ENCODE measurements around the gene GLRX5.

The GLRX5 gene

DNA sequence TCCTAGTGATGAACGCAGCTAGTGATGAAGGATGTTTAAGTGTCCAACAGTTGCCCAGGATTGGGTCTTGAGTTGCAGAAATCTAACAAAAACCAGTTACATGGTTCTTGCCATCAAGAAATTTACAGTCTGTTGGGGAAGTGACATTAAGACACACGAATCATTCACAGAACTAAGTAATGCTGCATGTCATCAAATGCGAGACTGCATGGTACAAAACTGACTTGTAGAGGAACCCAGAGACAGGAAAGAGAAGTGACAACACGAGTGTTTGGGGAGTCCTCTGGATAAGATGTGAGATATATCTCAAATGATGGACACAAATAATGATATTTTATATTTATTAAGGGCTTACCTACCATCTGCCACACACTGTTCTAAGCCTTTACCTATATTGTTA, 12.3 kb upstream of the GLRX5 start:
- TF ChIP-seq, protein P1, sequence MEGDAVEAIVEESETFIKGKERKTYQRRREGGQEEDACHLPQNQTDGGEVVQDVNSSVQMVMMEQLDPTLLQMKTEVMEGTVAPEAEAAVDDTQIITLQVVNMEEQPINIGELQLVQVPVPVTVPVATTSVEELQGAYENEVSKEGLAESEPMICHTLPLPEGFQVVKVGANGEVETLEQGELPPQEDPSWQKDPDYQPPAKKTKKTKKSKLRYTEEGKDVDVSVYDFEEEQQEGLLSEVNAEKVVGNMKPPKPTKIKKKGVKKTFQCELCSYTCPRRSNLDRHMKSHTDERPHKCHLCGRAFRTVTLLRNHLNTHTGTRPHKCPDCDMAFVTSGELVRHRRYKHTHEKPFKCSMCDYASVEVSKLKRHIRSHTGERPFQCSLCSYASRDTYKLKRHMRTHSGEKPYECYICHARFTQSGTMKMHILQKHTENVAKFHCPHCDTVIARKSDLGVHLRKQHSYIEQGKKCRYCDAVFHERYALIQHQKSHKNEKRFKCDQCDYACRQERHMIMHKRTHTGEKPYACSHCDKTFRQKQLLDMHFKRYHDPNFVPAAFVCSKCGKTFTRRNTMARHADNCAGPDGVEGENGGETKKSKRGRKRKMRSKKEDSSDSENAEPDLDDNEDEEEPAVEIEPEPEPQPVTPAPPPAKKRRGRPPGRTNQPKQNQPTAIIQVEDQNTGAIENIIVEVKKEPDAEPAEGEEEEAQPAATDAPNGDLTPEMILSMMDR (IDR thresholded peaks at IDR 0.05; ENCODE audit: control insufficient read depth, extremely low read depth, insufficient read depth): no peak
- no peak overlapping the region for H3K4me3 ChIP-seq (ENCODE audit: low read depth, low read length)
- DNase-seq (ENCODE audit: low read depth): no peak

DNA sequence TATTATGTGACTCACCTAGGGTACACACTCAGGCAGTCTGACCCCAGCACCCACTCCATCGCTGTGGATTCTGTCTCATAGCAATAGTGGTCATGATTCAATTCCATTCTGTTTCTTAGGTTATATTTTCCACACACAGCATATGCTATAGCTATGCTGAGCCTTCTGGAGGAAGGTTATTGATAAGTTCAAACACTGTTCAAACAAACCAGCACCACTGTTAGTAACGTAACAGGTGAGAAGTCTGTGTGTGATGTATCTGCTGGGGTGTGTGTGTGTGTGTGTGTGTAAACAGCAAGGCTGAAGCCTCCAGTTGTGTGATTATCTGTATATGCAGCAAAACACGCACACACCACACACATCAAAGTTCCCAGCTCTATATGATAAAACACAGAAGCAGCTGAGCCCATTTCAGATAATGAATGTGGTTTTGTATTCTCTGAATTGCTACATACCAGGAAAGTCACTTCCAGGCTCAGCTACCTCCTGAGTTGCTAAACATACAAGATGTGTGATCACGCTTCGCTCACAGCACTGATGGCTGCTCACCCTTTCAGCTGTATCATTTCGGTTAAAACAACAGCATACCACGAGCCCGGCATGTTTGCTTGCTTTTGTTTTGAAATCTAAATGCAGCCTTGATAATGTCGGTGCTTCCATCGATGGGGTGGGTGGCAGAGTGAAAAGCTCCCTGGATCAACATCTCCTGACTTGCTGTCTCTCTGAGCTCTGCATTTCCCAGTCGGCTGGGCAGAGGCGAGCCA, 11.6 kb upstream of the GLRX5 start:
- TF ChIP-seq, protein P1 (IDR thresholded peaks at IDR 0.05; ENCODE audit: control insufficient read depth, extremely low read depth, insufficient read depth): no peak
- H3K4me3 ChIP-seq (ENCODE audit: low read depth, low read length): no peak overlapping the region
- DNase-seq (ENCODE audit: low read depth): no peak

DNA sequence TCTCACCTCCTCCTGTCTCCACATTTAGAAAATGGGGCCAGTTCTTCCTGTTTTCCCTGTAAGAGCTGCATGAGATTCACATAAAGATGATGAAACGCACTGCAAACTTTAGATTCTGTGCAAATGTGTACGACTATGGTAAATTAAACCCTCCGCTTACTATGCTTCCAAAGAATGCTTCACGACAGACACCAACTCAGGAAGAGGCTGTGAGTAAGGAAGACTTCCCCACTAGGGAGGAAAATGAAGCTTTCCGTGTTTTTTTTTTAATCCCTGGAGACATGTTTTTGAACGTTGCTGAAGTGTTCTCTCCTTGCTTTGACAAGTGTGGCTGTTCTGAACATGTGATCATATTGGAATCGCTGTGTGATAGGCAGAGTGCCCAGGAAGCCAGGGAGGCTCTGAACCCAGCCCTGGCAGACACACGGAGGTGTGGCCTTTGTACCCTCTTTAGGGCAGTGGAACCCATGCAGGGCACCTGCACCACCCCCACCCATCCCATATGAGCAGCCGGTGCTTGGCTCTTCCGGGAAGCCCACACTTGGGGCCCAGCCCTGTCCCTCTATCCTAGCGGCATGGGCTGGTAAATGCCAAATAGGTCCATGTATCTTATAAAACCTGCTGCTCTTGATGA, 10.9 kb upstream of the GLRX5 start:
- no peak overlapping the region for H3K4me3 ChIP-seq (ENCODE audit: low read depth, low read length)
- DNase-seq (ENCODE audit: low read depth): no peak
- TF ChIP-seq, protein P1 (IDR thresholded peaks at IDR 0.05; ENCODE audit: control insufficient read depth, extremely low read depth, insufficient read depth): no peak

DNA sequence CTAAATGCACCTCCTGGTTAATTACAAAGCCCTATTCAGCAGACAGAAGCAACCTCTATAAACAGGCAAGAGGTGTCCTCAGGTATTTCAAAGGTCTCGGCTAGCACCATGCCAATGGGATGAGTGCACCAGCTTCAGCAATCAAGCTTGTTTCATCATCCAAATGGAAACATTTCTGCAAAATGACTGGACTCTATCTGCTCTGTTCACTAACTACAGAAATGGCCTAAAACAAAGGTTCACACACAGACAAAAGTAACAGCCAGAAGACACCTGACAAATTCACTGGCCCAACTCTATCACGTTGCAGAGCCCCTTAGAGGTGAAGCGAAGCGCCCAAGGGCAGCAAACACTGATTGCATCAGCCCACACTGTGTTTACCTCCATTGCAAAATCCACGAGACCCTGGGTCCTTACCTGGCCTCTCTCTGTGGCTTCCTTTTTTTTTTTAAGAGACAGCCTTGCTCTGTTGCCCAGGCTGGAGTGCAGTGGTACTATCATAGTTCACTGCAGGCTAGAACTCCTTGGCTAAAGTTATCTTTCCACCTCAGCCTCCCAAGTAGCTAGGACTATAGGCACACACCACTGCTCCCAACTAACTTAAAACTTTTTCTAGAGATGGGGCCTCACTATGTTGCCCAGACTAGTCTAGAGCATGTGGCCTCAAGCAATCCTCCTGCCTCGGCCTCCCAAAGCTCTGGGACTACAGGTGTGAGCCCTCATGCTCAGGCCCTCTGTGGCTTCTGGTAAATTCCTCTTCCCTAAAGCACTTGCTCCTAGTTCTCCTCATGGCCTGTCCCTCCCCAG, 9.9 kb upstream of the GLRX5 start:
- H3K4me3 ChIP-seq (ENCODE audit: low read depth, low read length): no peak overlapping the region
- TF ChIP-seq, protein P1 (IDR thresholded peaks at IDR 0.05; ENCODE audit: control insufficient read depth, extremely low read depth, insufficient read depth): no peak
- DNase-seq (ENCODE audit: low read depth): no peak

- DNase-seq (ENCODE audit: low read depth): no peak
- no peak overlapping the region for H3K4me3 ChIP-seq (ENCODE audit: low read depth, low read length)
- TF ChIP-seq, protein P1 (IDR thresholded peaks at IDR 0.05; ENCODE audit: control insufficient read depth, extremely low read depth, insufficient read depth): no peak
Observed at GRCh38 chr14:95525999-95526398, 8.9 kb upstream of the GLRX5 start.

DNA sequence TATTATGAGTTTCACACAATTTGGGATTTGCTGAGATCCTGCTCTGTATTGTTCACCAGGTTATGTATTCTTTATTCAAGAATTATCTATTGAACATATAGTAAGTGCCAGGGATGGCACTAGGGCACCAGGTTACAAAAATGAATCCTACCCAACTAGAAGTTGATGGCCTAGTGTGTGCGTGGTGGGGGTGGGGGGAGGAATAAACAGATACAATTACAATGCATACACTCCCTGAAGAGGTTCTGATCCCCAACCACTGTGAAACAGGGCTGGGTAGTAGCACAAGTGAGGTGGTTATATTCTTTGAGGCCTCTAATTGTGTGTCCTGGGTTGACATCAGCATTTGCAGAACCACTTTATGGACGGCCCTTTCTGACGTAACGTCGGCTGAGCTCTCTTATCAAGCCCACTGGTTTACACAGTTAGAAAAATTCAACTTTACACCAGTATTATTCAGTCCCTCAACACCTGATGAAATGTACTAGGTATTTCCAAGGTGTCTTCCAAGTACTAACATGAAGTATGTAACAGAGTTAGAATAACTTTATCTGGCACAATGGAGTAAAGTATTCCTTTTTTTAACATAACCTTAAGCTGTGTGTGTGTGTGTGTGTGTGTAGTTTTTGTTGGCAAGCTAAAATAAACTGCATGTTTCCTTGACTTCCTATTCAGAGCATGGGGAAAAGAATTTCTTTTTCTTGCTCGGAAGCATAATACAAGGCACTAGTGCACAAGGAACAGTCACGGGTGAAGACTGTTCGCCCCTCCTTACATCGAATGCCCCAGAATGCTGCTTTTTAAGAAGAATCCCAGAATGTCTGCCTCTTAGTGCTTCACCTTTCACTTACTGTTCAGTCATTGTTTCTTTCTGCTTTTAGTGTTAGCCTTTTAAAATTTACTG, 8.1 kb upstream of the GLRX5 start:
- no peak for DNase-seq (ENCODE audit: low read depth)
- H3K4me3 ChIP-seq (ENCODE audit: low read depth, low read length): no peak overlapping the region
- TF ChIP-seq, protein P1 (IDR thresholded peaks at IDR 0.05; ENCODE audit: control insufficient read depth, extremely low read depth, insufficient read depth): no peak

Measured in LNCaP clone FGC (cell line).